ENCODE results near the gene NACAD.

GRCh38 chr7:45119550-45119949, 30.8 kb upstream of the NACAD start:
- no peak for TF ChIP-seq CTCF (IDR thresholded peaks at IDR 0.05)
- TF ChIP-seq POLR2A (IDR thresholded peaks at IDR 0.05) = no peak
- no peak for TF ChIP-seq POLR2AphosphoS5 (IDR thresholded peaks at IDR 0.05)
